CD4-positive, alpha-beta T cell (primary cell): ENCODE results near the gene NCF4. TPM values are rescaled to one million over a fixed set of nuclear protein-coding genes. Genes with fewer than 3 reads are reported as not detected.

Experiments used
- ATAC-seq: fragments of 200-7000 bp; cut with Tn5 transposase; one replicate; pipeline ENCODE4 v1.10.0; 2022; ENCODE audit warnings: mild to moderate bottlenecking; ENCODE audit not compliant: poor library complexity
- CTCF ChIA-PET: fragments of 350-600 bp; sonication (Branson Sonifier 250); formaldehyde crosslinking; loops from one replicate; lab custom pipeline; 2021; ENCODE audit warnings: antibody characterized with exemption, inconsistent platforms; lab: Charles Lee
- POLR2A ChIA-PET: fragments of 350-600 bp; sonication (Branson Sonifier 250); formaldehyde crosslinking; loops from one replicate; lab custom pipeline; 2021; ENCODE audit warnings: antibody characterized with exemption, inconsistent platforms; lab: Charles Lee
- DNase-seq, 14 experiments: peaks; one replicate each; pipeline ENCODE4 v3.0.0-alpha.2; 2013 to 2020; ENCODE audit warnings: mixed read lengths in 2 of 14
- H3K27ac ChIP-seq, 2 donors: one replicate each; pipeline versions ENCODE4 v1.5.1 to v1.7.0; 2013; ENCODE audit warnings: low read length in 2 of 2, low read depth in 1 of 2, mild to moderate bottlenecking in 1 of 2
- H3K27me3 ChIP-seq, 2 experiments: 1 replicate in 1 of 2; 2 replicates in 1 of 2; pipeline versions ENCODE4 v1.6.1 to v1.7.0; 2013; ENCODE audit warnings: low read length in 2 of 2, control low read depth in 1 of 2, mild to moderate bottlenecking in 1 of 2, moderate library complexity in 1 of 2; ENCODE audit not compliant: insufficient read depth in 2 of 2, control insufficient read depth in 1 of 2
- H3K36me3 ChIP-seq: one replicate; pipeline ENCODE4 v1.6.1; 2013; ENCODE audit warnings: low read length, control low read depth; ENCODE audit not compliant: insufficient read depth
- H3K4me1 ChIP-seq: one replicate; pipeline ENCODE4 v1.6.1; 2013; ENCODE audit warnings: low read length, control low read depth; ENCODE audit not compliant: insufficient read depth
- H3K4me3 ChIP-seq: one replicate; pipeline ENCODE4 v1.5.1; 2013; ENCODE audit warnings: mild to moderate bottlenecking, low read length, moderate library complexity
- H3K9me3 ChIP-seq, 2 experiments: 1 replicate in 1 of 2; 2 replicates in 1 of 2; pipeline versions ENCODE4 v1.6.1 to v1.7.0; 2013; ENCODE audit warnings: low read length in 2 of 2, mild to moderate bottlenecking in 2 of 2, control low read depth in 1 of 2, moderate library complexity in 1 of 2; ENCODE audit not compliant: control insufficient read depth in 1 of 2, insufficient read depth in 1 of 2
- H3K27ac Mint-ChIP-seq: one replicate; pipeline ENCODE4 v1.8.0; 2020; ENCODE audit warnings: mixed read lengths
- H3K27me3 Mint-ChIP-seq: one replicate; pipeline ENCODE4 v1.8.0; 2021; ENCODE audit warnings: mixed read lengths
- H3K36me3 Mint-ChIP-seq: one replicate; pipeline ENCODE4 v1.8.0; 2021; ENCODE audit warnings: low read depth, mixed read lengths
- H3K4me1 Mint-ChIP-seq: one replicate; pipeline ENCODE4 v1.8.0; 2021; ENCODE audit warnings: low read depth, mixed read lengths
- H3K4me3 Mint-ChIP-seq: one replicate; pipeline ENCODE4 v1.8.0; 2020; ENCODE audit warnings: mild to moderate bottlenecking, mixed read lengths
- H3K9me3 Mint-ChIP-seq: one replicate; pipeline ENCODE4 v1.8.0; 2020; ENCODE audit warnings: mixed read lengths
- intact Hi-C, 2 experiments: fragments of 100-400 bp; cut with DNase I in 1 of 2; cut with micrococcal nuclease in 1 of 2; formaldehyde crosslinking; loops; one replicate each; pipeline versions ENCODE4 v1.15.1 to v1.9.0; 2023 to 2025; cut with DNase I, micrococcal nuclease
- total RNA-seq, 174 experiments: library from RNA in 2 of 174; stranded (reverse) in 2 of 174; gene quantifications; one replicate each; pipeline ENCODE4 v1.2.3 and lab custom pipeline; 2021 to 2026
- TF ChIP-seq, protein P1 (sequence below): fragments of 200-600 bp; IDR thresholded peaks from one replicate; pipeline ENCODE4 v1.8.0; 2022; ENCODE audit warnings: antibody characterized with exemption, mild to moderate bottlenecking

The NCF4 gene
- total RNA-seq, 2 experiments from 2014 or later = 7.7 to 8.0 TPM

DNA sequence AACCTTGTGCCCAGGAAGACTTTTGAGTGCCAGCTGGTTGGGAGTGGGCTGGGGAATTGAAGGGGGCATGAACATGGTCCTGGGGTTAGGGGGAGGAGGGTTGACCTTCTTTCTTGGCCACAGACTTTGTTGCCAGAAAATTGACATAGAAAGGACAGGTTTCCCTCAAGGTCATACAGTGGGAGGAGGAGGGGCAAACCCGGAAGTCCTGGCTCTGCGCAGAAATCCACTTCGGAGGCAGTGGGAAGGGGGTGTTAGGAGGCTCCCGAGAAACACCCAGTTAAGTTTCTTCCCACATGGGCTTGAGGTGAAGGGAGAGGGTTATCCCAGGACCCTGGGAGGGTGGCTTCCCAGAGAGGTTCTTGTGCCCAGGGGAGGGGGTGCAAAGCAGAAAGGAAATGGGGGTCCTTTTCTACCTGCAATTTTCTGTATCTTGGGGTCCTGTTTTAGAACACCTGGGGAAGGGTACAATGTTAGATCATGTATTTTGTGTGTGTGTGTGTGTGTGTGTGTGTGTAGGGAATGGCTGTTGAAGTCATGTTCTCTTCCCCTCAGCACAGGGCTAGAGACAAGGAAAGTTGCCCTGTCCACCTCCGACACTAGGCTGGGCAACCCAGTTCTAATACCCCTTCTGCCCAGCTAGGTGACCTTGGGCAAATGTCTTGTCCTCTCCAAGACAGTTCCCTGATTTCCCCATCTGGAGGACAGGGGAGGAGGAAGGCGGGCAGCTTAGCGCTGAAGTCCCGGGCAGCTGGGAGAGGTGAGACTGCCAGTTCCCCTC lies 45.1 kb upstream of the NCF4 start:
- Mint-ChIP-seq H3K27me3 (peaks cover 75% of the 10 kb centered on the region), H3K36me3 (no peaks in the 10 kb centered on the region), H3K4me3 (no peak overlapping the region), H3K4me1 (peaks cover 7% of the 10 kb centered on the region), H3K27ac (no peak overlapping the region), H3K9me3 (no peaks in the 10 kb centered on the region)
- ChIA-PET CTCF (no interaction called here), POLR2A (no interaction called here)
- intact Hi-C loops = no loop called here
- peaks cover 12% of the 10 kb centered on the region for H3K4me1 ChIP-seq
- H3K27me3 ChIP-seq = peaks cover 35 to 62% of the 10 kb centered on the region in 2 experiments
- H3K36me3 ChIP-seq = no peaks in the 10 kb centered on the region
- H3K4me3 ChIP-seq = no peak overlapping the region
- H3K27ac ChIP-seq = no peak overlapping the region
- no peak for DNase-seq
- peaks cover 0 to 7% of the 10 kb centered on the region in 2 experiments for H3K9me3 ChIP-seq
- TF ChIP-seq, protein P1, sequence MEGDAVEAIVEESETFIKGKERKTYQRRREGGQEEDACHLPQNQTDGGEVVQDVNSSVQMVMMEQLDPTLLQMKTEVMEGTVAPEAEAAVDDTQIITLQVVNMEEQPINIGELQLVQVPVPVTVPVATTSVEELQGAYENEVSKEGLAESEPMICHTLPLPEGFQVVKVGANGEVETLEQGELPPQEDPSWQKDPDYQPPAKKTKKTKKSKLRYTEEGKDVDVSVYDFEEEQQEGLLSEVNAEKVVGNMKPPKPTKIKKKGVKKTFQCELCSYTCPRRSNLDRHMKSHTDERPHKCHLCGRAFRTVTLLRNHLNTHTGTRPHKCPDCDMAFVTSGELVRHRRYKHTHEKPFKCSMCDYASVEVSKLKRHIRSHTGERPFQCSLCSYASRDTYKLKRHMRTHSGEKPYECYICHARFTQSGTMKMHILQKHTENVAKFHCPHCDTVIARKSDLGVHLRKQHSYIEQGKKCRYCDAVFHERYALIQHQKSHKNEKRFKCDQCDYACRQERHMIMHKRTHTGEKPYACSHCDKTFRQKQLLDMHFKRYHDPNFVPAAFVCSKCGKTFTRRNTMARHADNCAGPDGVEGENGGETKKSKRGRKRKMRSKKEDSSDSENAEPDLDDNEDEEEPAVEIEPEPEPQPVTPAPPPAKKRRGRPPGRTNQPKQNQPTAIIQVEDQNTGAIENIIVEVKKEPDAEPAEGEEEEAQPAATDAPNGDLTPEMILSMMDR = no peak
- no peak for ATAC-seq

DNA sequence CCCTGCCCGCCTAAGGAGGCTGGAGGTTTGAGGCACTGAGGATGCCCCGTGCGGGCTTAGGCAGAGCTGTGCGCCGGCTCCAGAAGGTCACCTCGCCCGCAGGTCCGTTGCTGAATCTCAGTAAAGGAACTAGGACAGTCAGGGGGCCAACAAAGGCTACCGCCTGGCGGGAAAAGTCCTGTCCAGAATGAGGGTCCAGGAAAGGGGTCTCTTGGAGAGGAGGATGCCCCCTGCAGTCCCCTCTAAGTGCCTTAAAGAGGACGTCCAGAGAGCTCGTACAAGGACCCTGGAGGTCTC lies 44.5 kb upstream of the NCF4 start:
- no peaks in the 10 kb centered on the region for H3K36me3 Mint-ChIP-seq
- ChIA-PET CTCF (no interaction called here), POLR2A (no interaction called here)
- TF ChIP-seq, protein P1 = no peak
- Histone ChIP-seq H3K27me3 (peaks cover 37 to 62% of the 10 kb centered on the region in 2 experiments), H3K27ac (no peak overlapping the region), H3K4me1 (peaks cover 12% of the 10 kb centered on the region), H3K4me3 (no peak overlapping the region), H3K9me3 (peaks cover 0 to 7% of the 10 kb centered on the region in 2 experiments), H3K36me3 (no peaks in the 10 kb centered on the region)
- H3K4me3 Mint-ChIP-seq = no peak overlapping the region
- no peak for DNase-seq
- intact Hi-C loops = no loop called here
- no peak for ATAC-seq
- peaks cover 7% of the 10 kb centered on the region for H3K4me1 Mint-ChIP-seq
- no peak overlapping the region for H3K27ac Mint-ChIP-seq
- peaks cover 81% of the 10 kb centered on the region for H3K27me3 Mint-ChIP-seq
- H3K9me3 Mint-ChIP-seq = no peaks in the 10 kb centered on the region

DNA sequence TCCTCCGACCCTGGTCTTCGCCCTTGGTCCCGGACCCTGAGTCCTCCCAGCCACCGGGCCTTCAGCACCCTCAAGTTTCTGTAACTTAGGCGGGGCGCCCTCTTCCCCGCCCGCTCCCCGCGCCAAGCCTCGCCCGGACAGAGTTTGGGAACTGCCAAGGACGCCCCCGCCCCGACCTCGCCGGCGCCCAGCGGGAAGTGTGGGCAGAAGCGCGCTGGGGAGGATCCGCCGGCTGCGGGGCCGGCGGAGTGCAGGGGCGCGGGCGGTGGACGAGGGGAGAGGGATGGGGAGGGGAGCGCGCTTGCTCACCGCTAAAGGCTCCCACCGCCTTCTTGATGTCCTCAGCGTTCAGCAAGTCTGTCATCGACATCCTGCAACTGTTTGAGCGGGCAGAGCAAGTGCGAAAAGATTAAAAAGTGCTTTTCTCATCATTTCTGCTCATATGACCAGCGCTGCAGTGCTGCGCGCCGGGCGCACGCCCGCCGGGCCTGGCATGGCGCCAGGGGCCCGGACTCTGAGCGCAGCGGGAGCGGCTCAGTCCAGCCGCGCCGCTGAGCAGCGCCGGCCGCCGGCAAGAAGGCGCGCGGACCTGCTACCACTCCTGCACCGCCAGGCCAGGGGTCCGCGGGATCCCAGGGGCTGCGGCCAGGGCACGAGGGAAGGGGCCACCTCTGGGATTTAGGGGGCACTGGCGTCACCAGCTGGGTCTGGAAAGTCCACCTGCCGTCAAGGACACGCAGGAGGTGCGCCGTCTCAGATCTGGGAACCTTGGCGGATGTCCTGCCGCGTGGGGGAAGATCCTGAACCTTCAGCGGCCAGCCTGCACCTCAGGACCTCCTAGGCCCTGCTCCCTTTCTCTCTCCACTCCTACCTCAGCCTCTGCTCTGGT lies 43.9 kb upstream of the NCF4 start, which contains the start of gene PVALB:
PVALB (minus strand) TSS at position 400 of the 889 bp plus-strand sequence; CDS start at position 370, 30 bp downstream.
- ATAC-seq = no peak
- Mint-ChIP-seq H3K27ac (no peak within 1 kb of the TSS), H3K9me3 (no peaks in the 10 kb centered on the region), H3K27me3 (peaks cover 84% of the 10 kb centered on the region), H3K4me1 (peaks cover 7% of the 10 kb centered on the region), H3K36me3 (no peaks in the 10 kb centered on the region), H3K4me3 (no peak within 1 kb of the TSS)
- TF ChIP-seq, protein P1 = no peak
- Histone ChIP-seq H3K27ac (no peak within 1 kb of the TSS), H3K36me3 (no peaks in the 10 kb centered on the region), H3K9me3 (peaks cover 0 to 7% of the 10 kb centered on the region in 2 experiments), H3K4me3 (no peak within 1 kb of the TSS), H3K27me3 (peaks cover 37 to 62% of the 10 kb centered on the region in 2 experiments), H3K4me1 (peaks cover 12% of the 10 kb centered on the region)
- ChIA-PET POLR2A (no interaction called here), CTCF (no interaction called here)
- peak in 1 of 14 experiments; percentile 24 for DNase-seq
- intact Hi-C loops = no loop called here
